Esophagus muscularis mucosa (tissue), 4 donors: ENCODE results near the gene FAAP20. TPM values are rescaled to one million over a fixed set of nuclear protein-coding genes. Genes with fewer than 3 reads are reported as not detected.
A peak's percentile ranks its signal among the peaks of the same experiment; 100 is the strongest.

Experiments
- DNase-seq: peaks from one replicate; pipeline ENCODE4 v3.0.0-alpha.2; 2017; ENCODE audit errors: extremely low spot score
- H3K27ac ChIP-seq, 4 donors: fragments of 200-600 bp; sonication (generic); replicated peaks in 1 of 4; 1 replicate in 3 of 4; 2 replicates in 1 of 4; pipeline ENCODE4 v1.5.1; 2016 to 2019; ENCODE audit warnings: mild to moderate bottlenecking in 1 of 4
- H3K27me3 ChIP-seq, 4 donors: fragments of 200-600 bp; sonication (generic); one replicate each; pipeline versions ENCODE4 v1.5.1 to v1.6.0; 2016 to 2019
- H3K36me3 ChIP-seq, 4 donors: fragments of 200-600 bp; sonication (generic); one replicate each; pipeline ENCODE4 v1.5.1; 2016 to 2019
- H3K4me1 ChIP-seq, 4 donors: fragments of 200-600 bp; sonication (generic); one replicate each; pipeline ENCODE4 v1.5.1; 2016 to 2019
- H3K4me3 ChIP-seq, 4 donors: fragments of 200-600 bp; sonication (generic); 1 replicate in 2 of 4; 2 replicates in 2 of 4; pipeline ENCODE4 v1.5.1; 2016 to 2019; ENCODE audit warnings: mild to moderate bottlenecking in 4 of 4, moderate library complexity in 1 of 4
- H3K9me3 ChIP-seq, 4 donors: fragments of 200-600 bp; sonication (generic); 1 replicate in 3 of 4; 2 replicates in 1 of 4; pipeline ENCODE4 v1.5.1; 2016 to 2019
- CTCF ChIP-seq, 3 experiments: fragments of 200-600 bp in 2 of 3; fragments of 450-650 bp in 1 of 3; sonication (generic) in 2 of 3; IDR thresholded peaks; one replicate each; pipeline ENCODE4 v1.5.1; 2017 to 2019; ENCODE audit warnings: antibody characterized with exemption in 3 of 3, mild to moderate bottlenecking in 2 of 3, moderate library complexity in 1 of 3
- EP300 ChIP-seq: sonication (generic); formaldehyde crosslinking; IDR thresholded peaks from one replicate; pipeline ENCODE4 v1.6.1; 2017; ENCODE audit warnings: antibody characterized with exemption
- POLR2A ChIP-seq: fragments of 450-650 bp; IDR thresholded peaks from one replicate; pipeline ENCODE4 v1.6.1; 2017; ENCODE audit warnings: antibody characterized with exemption, moderate library complexity, mild to moderate bottlenecking, low read depth
- POLR2AphosphoS5 ChIP-seq, 2 donors: sonication (generic); formaldehyde crosslinking; IDR thresholded peaks; one replicate each; pipeline ENCODE4 v1.6.1; 2017; ENCODE audit warnings: antibody characterized with exemption in 2 of 2
- WGBS: methylation state at CpG from one replicate; pipeline ENCODE4 v1.1.5; 2018; 5-methylcytosine and 5-hydroxymethylcytosine counted together
- intact Hi-C: fragments of 100-400 bp; cut with DNase I; formaldehyde crosslinking; loops from one replicate; pipeline ENCODE4 v1.15.1; 2023
- total RNA-seq, 4 donors: library from RNA; depleted of rRNA; stranded (reverse); fragments of >200 nt; gene quantifications; one replicate each; pipeline versions ENCODE4 v1.1.0 to v1.2.1, GENCODE V29; 2016

FAAP20 gene
- total RNA-seq, 4 donors from 2014 or later, result 37.9 to 81.7 (median 55.7) TPM

GRCh38 chr1:2205191-2205952, 10.8 kb upstream of the FAAP20 start:
- Histone ChIP-seq H3K27me3 (no peaks in the 10 kb centered on the region), H3K4me1 (peaks cover 54 to 81% (median 80%) of the 10 kb centered on the region in 4 donors), H3K27ac (peak overlapping the region; percentile 83 to 95 (median 90)), H3K4me3 (peak overlapping the region; percentile 56 to 68 (median 61)), H3K9me3 (no peaks in the 10 kb centered on the region), H3K36me3 (no peaks in the 10 kb centered on the region)
- DNase-seq, result peak; percentile 100
- peak; percentile 69 to 85 for TF ChIP-seq POLR2AphosphoS5 (IDR thresholded peaks at IDR 0.05)
- no peak for TF ChIP-seq EP300
- peak in 1 of 3 experiments; percentile 34 for TF ChIP-seq CTCF (IDR thresholded peaks at IDR 0.05)
- intact Hi-C loops, result loop anchor here (5.0 kb wide), 1 partner anchor 107 kb away; no protein-coding TSS in a partner anchor
- WGBS, result no CpG with 5 or more reads among the region's 84 CpGs

GRCh38 chr1:2204415-2205190, 10.0 kb upstream of the FAAP20 start:
- WGBS, result 3% methylated on average over 9 of the region's 60 CpGs
- intact Hi-C loops, result loop anchor here (5.0 kb wide), 1 partner anchor 108 kb away; no protein-coding TSS in a partner anchor
- TF ChIP-seq EP300 (no peak), CTCF (IDR thresholded peaks at IDR 0.05) (no peak), POLR2AphosphoS5 (IDR thresholded peaks at IDR 0.05) (peak; percentile 51 to 67), POLR2A (peak; percentile 23)

GRCh38 chr1:2203671-2204414, 9.3 kb upstream of the FAAP20 start:
- intact Hi-C loops, result no loop called here
- Histone ChIP-seq H3K27me3 (no peaks in the 10 kb centered on the region), H3K4me1 (peaks cover 60 to 81% (median 78%) of the 10 kb centered on the region in 4 donors), H3K4me3 (peak overlapping the region; percentile 56 to 68 (median 60)), H3K27ac (peak overlapping the region; percentile 85 to 93 (median 89)), H3K9me3 (no peaks in the 10 kb centered on the region), H3K36me3 (no peaks in the 10 kb centered on the region)
- 16% methylated on average over 10 of the region's 25 CpGs for WGBS
- no peak for DNase-seq
- TF ChIP-seq CTCF (IDR thresholded peaks at IDR 0.05), result no peak
- TF ChIP-seq POLR2AphosphoS5 (IDR thresholded peaks at IDR 0.05), result no peak
- no peak for TF ChIP-seq EP300
- TF ChIP-seq POLR2A, result no peak

More at GRCh38 chr1:2204415-2205190, 10.0 kb upstream of the FAAP20 start:
- Histone ChIP-seq H3K27me3 (no peaks in the 10 kb centered on the region), H3K4me1 (peaks cover 61 to 81% (median 80%) of the 10 kb centered on the region in 4 donors), H3K4me3 (peak overlapping the region; percentile 56 to 68 (median 60)), H3K36me3 (no peaks in the 10 kb centered on the region), H3K9me3 (no peaks in the 10 kb centered on the region), H3K27ac (peak overlapping the region; percentile 85 to 93 (median 89))
- DNase-seq, result peak; percentile 97

GRCh38 chr1:2202843-2203601, 8.4 kb upstream of the FAAP20 start:
- WGBS, result 90% methylated on average over 9 of the region's 15 CpGs
- no peaks in the 10 kb centered on the region for H3K36me3 ChIP-seq
- H3K9me3 ChIP-seq, result no peaks in the 10 kb centered on the region
- H3K4me1 ChIP-seq, result peaks cover 57 to 80% (median 77%) of the 10 kb centered on the region in 4 donors
- intact Hi-C loops, result no loop called here
- H3K27ac ChIP-seq, result peak overlapping the region; percentile 85 to 93 (median 89)
- H3K4me3 ChIP-seq, result no peak overlapping the region
- TF ChIP-seq POLR2A (no peak), POLR2AphosphoS5 (IDR thresholded peaks at IDR 0.05) (no peak)
- H3K27me3 ChIP-seq, result no peaks in the 10 kb centered on the region
- no peak for DNase-seq
